HepG2 (cell line): Measurements from ENCODE around the gene ADAMTS2. TPM values are rescaled to one million over a fixed set of nuclear protein-coding genes. Genes with fewer than 3 reads are reported as not detected.

ENCODE experiments used
- ATAC-seq: fragments of 200-7000 bp; cut with Tn5 transposase; 3 replicates; pipeline ENCODE4 v1.9.1; 2020; ENCODE audit warnings: mild to moderate bottlenecking, moderate library complexity
- BruUV-seq: library from RNA; stranded (reverse); fragments of 400-500 nt; replicated peaks from 2 replicates; lab custom pipeline; 2021; lab: Mats Ljungman, UMichigan
- CTCF ChIA-PET: fragments of 300-600 bp; formaldehyde crosslinking; extraction: SDS; loops from one replicate; lab custom pipeline; 2021; ENCODE audit warnings: low total read pairs, inconsistent platforms, low intra/inter-chr PET ratio; lab: Yijun Ruan, JAX
- POLR2A ChIA-PET: fragments of 350-600 bp; sonication (Branson Sonifier 250); formaldehyde crosslinking; loops from one replicate; lab custom pipeline; 2020; ENCODE audit warnings: antibody characterized with exemption, inconsistent platforms; lab: Yijun Ruan, JAX
- DNase-seq: peaks from one replicate; pipeline ENCODE4 v3.0.0-alpha.2; 2015; ENCODE audit warnings: low spot score
- FAIRE-seq: peaks from 3 replicates; lab custom pipeline; 2011; peaks lifted over from hg19 to GRCh38; lab: Jason Lieb, UNC
- H2AFZ ChIP-seq: one replicate; pipeline ENCODE4 v1.6.1; 2011; ENCODE audit warnings: low read length, inconsistent platforms
- H3K27ac ChIP-seq: fragments of 300-600 bp; 3 replicates; pipeline ENCODE4 v1.8.0; 2011; ENCODE audit warnings: mixed run types, mild to moderate bottlenecking, mixed read lengths, low read length, inconsistent platforms; ENCODE audit not compliant: insufficient read depth; ENCODE audit errors: extremely low read length
- H3K27me3 ChIP-seq, 2 experiments: fragments of 200-600 bp in 1 of 2; 2 replicates in 1 of 2; 3 replicates in 1 of 2; pipeline versions ENCODE4 v1.6.0 to v1.8.0; 2011; ENCODE audit warnings: low read length in 2 of 2, mild to moderate bottlenecking in 2 of 2, moderate library complexity in 2 of 2, inconsistent platforms in 1 of 2; ENCODE audit not compliant: insufficient read depth in 2 of 2, control insufficient read depth in 1 of 2
- H3K36me3 ChIP-seq, 2 experiments: fragments of 200-600 bp in 1 of 2; replicated peaks in 1 of 2; 2 replicates in 1 of 2; 3 replicates in 1 of 2; pipeline versions ENCODE4 v1.5.1 to v1.8.0; 2011; ENCODE audit warnings: low read length in 2 of 2, inconsistent platforms in 1 of 2; ENCODE audit not compliant: insufficient read depth in 2 of 2, control insufficient read depth in 1 of 2
- H3K4me1 ChIP-seq: 2 replicates; pipeline ENCODE4 v1.5.1; 2012; ENCODE audit warnings: low read length, inconsistent platforms; ENCODE audit not compliant: insufficient read depth
- H3K4me2 ChIP-seq: 2 replicates; pipeline ENCODE4 v1.6.0; 2011; ENCODE audit warnings: low read depth, low read length, inconsistent platforms
- H3K4me3 ChIP-seq, 3 experiments: fragments of 200-600 bp in 1 of 3; sonication (generic), shearing (Covaris generic) in 1 of 3; replicated peaks in 1 of 3; 2 replicates each; pipeline ENCODE4 v1.5.1; 2011 to 2016; ENCODE audit warnings: low read length in 3 of 3, inconsistent platforms in 2 of 3, low read depth in 2 of 3, mild to moderate bottlenecking in 2 of 3, control low read depth in 1 of 3, mixed read lengths in 1 of 3; ENCODE audit not compliant: insufficient read depth in 1 of 3
- H3K79me2 ChIP-seq: one replicate; pipeline ENCODE4 v1.6.1; 2011; ENCODE audit warnings: low read length, inconsistent platforms; ENCODE audit not compliant: insufficient read depth
- H3K9ac ChIP-seq: 2 replicates; pipeline ENCODE4 v1.6.0; 2011; ENCODE audit warnings: mild to moderate bottlenecking, low read depth, low read length, inconsistent platforms; ENCODE audit not compliant: insufficient read depth
- H3K9me3 ChIP-seq: 2 replicates; pipeline ENCODE4 v1.5.1; 2012; ENCODE audit warnings: mild to moderate bottlenecking, low read length
- H4K20me1 ChIP-seq: 2 replicates; pipeline ENCODE4 v1.6.0; 2011; ENCODE audit warnings: inconsistent platforms, mild to moderate bottlenecking, low read length, moderate library complexity; ENCODE audit not compliant: insufficient read depth
- ATAD3A ChIP-seq: sonication (generic); formaldehyde crosslinking; IDR thresholded peaks from 2 replicates; pipeline ENCODE4 v1.4.0; 2020; ENCODE audit warnings: missing genetic modification reagents
- MAFF ChIP-seq: IDR thresholded peaks from 2 replicates; pipeline ENCODE4 v1.6.1; 2011; ENCODE audit warnings: low read depth, low read length, improper control_type of control experiment
- MAFK ChIP-seq, 2 experiments: IDR thresholded peaks in 1 of 2; conservative IDR thresholded peaks in 1 of 2; 2 replicates each; pipeline ENCODE4 v1.6.1; 2011; ENCODE audit warnings: improper control_type of control experiment in 2 of 2, low read length in 2 of 2
- MIER2 ChIP-seq: IDR thresholded peaks from 2 replicates; pipeline ENCODE4 v1.6.1; 2016; ENCODE audit warnings: missing biosample characterization, missing genetic modification reagents
- NFKBIZ ChIP-seq: IDR thresholded peaks from 2 replicates; pipeline ENCODE4 v1.6.1; 2018; ENCODE audit warnings: missing genetic modification reagents, missing compliant biosample characterization
- RNF2 ChIP-seq: fragments of 450-650 bp; conservative IDR thresholded peaks from 2 replicates; pipeline ENCODE4 v1.6.1; 2016; ENCODE audit warnings: low read depth
- SAP130 ChIP-seq: IDR thresholded peaks from 2 replicates; pipeline ENCODE4 v1.6.1; 2016; ENCODE audit warnings: low read depth
- SRSF4 ChIP-seq: fragments of 200-400 bp; formaldehyde crosslinking; IDR thresholded peaks from one replicate; pipeline ENCODE4 v1.6.1; 2018; ENCODE audit warnings: mild to moderate bottlenecking, low read depth, low read length, moderate library complexity; ENCODE audit not compliant: poor library complexity, severe bottlenecking
- ZBTB7B ChIP-seq: sonication (generic); formaldehyde crosslinking; IDR thresholded peaks from 2 replicates; pipeline ENCODE4 v1.4.0; 2020; ENCODE audit warnings: missing genetic modification reagents
- ZNF383 ChIP-seq: sonication (generic); formaldehyde crosslinking; IDR thresholded peaks from 2 replicates; pipeline ENCODE4 v1.4.0; 2020; ENCODE audit warnings: missing genetic modification reagents, mild to moderate bottlenecking, borderline replicate concordance
- ZNF614 ChIP-seq: IDR thresholded peaks from 2 replicates; pipeline ENCODE4 v1.6.1; 2018; ENCODE audit warnings: missing biosample characterization, missing genetic modification reagents, inconsistent platforms, borderline replicate concordance
- WGBS: methylation state at CpG from one replicate; pipeline ENCODE4 v1.1.6; 2017; ENCODE audit warnings: low lambda C conversion rate; 5-methylcytosine and 5-hydroxymethylcytosine counted together
- in situ Hi-C: cut with HindIII; loops from 2 replicates; pipeline ENCODE4 v1.10.0; 2017; ENCODE audit warnings: low pct_unique_long_range_greater_than_20kb; ENCODE audit not compliant: extremely low pct_ligation_motif_present
- intact Hi-C: fragments of 100-400 bp; cut with micrococcal nuclease; formaldehyde crosslinking; loops from one replicate; pipeline ENCODE4 v1.10.0; 2022; ENCODE audit not compliant: unreplicated experiment
- polyA plus RNA-seq, 8 experiments: library from polyadenylated mRNA; depleted of rRNA in 3 of 8; stranded (reverse) in 7 of 8; unstranded in 1 of 8; fragments of >200 nt; fragmentation: Illumina TruSeq in 4 of 8; extraction: Trizol in 4 of 8; gene quantifications; 2 replicates each; pipeline versions ENCODE4 v1.2.1 to v1.2.3, GENCODE V29; 2011 to 2016; ENCODE audit warnings: low read depth in 4 of 8, missing spikeins in 1 of 8, mixed read lengths in 1 of 8; ENCODE audit not compliant: insufficient read depth in 1 of 8
- total RNA-seq, 5 experiments: library from RNA; depleted of rRNA; stranded (reverse); fragments of >200 nt; fragmentation: Illumina TruSeq; extraction: Trizol; gene quantifications; 2 replicates each; pipeline ENCODE4 v1.2.3, GENCODE V29; 2016; ENCODE audit warnings: low read depth in 1 of 5
- TF ChIP-seq, protein P1 (sequence below): sonication (generic); formaldehyde crosslinking; IDR thresholded peaks from 2 replicates; pipeline ENCODE4 v1.4.0; 2020; ENCODE audit warnings: missing genetic modification reagents, borderline replicate concordance
- TF ChIP-seq, protein P2 (sequence below): sonication (generic); formaldehyde crosslinking; IDR thresholded peaks from 2 replicates; pipeline ENCODE4 v1.4.0; 2020; ENCODE audit warnings: missing genetic modification reagents, mild to moderate bottlenecking, borderline replicate concordance

ADAMTS2 gene
- total and polyA plus RNA-seq, 2 of the 13 experiments (the other 11 are each of a cell fraction or from before 2014, with no cell fraction given): 0.24 to 3.5 TPM

DNA sequence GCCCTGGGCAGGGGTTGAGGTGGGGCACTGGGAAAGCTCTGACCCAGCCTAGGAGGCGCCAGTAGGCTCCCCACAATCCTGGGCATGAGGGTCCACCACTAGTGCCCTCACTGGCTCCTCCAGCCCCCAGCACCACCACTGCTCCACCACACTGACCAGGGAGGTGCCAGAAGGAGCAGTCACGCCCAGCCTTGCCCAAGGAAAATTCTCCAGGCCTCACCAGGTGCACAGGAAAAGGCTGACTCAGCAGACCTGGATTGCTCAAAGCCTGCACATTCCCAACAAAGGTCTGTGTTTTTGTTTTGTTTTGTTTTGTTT, 222.2 kb downstream of the ADAMTS2 start:
- no peak for FAIRE-seq
- no peaks in the 10 kb centered on the region for H3K27me3 ChIP-seq
- 22% methylated on average over 1 of the region's 2 CpGs for whole genome bisulfite sequencing
- no TSS peak for BruUV-seq
- H3K27ac ChIP-seq: no peak overlapping the region
- H3K4me3 ChIP-seq: no peak overlapping the region
- H2AFZ ChIP-seq: no peak overlapping the region
- no peak overlapping the region for H3K9ac ChIP-seq
- TF ChIP-seq MAFF (peak; percentile 97), ZNF383 (no peak), MAFK (conservative IDR thresholded peaks at IDR 0.05 in 1 of 2, IDR thresholded peaks at IDR 0.05 in 1 of 2; ENCODE audit: low read length in 2 of 2) (peak; percentile 95 to 98)
- no peak overlapping the region for H3K4me2 ChIP-seq
- in situ Hi-C loops: no loop called here
- POLR2A ChIA-PET: no interaction called here
- no peaks in the 10 kb centered on the region for H4K20me1 ChIP-seq
- intact Hi-C loops: no loop called here
- H3K36me3 ChIP-seq: no peaks in the 10 kb centered on the region
- no peaks in the 10 kb centered on the region for H3K79me2 ChIP-seq
- H3K4me1 ChIP-seq: no peaks in the 10 kb centered on the region
- H3K9me3 ChIP-seq: no peaks in the 10 kb centered on the region; the same call in 1 of the 2 replicates
- ATAC-seq: no peak
- CTCF ChIA-PET: no interaction called here
- no peak for DNase-seq

DNA sequence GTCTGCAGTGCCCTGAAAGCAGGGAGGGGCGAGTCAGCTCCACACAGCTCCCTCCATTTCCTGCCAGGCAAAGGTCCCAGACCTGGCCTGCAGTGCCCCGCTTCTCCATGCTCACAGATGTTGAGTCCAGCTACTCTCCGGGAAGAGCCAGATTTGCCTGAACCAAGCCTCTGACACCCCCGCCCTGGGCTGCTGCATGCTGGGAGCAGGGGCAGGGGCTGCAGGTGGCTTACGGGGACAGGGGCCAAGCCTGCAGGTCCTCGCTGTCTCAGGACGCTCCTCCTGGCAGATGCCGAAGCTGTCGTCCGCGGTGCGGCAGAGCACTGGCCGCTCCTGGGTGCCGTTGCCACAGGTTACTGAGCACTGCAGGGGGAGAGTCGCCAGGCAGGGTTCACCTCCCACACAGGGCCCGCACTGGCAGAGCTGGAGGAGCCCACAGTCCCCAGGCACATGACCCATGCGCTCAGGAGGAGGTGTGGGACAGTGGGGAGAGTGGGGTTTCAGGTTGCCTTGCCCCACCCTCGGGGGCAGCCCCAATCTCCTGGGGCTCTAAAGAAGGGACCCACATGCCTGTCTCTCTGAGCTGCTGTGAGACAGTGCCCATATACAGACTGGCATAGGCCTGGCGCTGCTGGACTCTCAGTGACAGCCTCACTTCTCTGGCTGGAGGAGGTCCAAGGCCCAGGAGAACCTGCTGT, 222.7 kb downstream of the ADAMTS2 start:
- no peaks in the 10 kb centered on the region for H3K27me3 ChIP-seq
- no peaks in the 10 kb centered on the region for H3K79me2 ChIP-seq
- H2AFZ ChIP-seq: no peak overlapping the region
- ATAC-seq: no peak
- no peaks in the 10 kb centered on the region for H3K4me1 ChIP-seq
- no peaks in the 10 kb centered on the region for H3K36me3 ChIP-seq
- no TSS peak for BruUV-seq
- no peak overlapping the region for H3K27ac ChIP-seq
- no peaks in the 10 kb centered on the region for H4K20me1 ChIP-seq
- 63% methylated on average over 11 of the region's 19 CpGs for WGBS
- intact Hi-C loops: no loop called here
- FAIRE-seq: no peak
- DNase-seq: no peak
- H3K9ac ChIP-seq: no peak overlapping the region
- no peak for TF ChIP-seq MIER2 (CRISPR knock-in tag)
- no peak for TF ChIP-seq SAP130
- TF ChIP-seq SRSF4: no peak
- no peak for TF ChIP-seq RNF2
- TF ChIP-seq, protein P1, sequence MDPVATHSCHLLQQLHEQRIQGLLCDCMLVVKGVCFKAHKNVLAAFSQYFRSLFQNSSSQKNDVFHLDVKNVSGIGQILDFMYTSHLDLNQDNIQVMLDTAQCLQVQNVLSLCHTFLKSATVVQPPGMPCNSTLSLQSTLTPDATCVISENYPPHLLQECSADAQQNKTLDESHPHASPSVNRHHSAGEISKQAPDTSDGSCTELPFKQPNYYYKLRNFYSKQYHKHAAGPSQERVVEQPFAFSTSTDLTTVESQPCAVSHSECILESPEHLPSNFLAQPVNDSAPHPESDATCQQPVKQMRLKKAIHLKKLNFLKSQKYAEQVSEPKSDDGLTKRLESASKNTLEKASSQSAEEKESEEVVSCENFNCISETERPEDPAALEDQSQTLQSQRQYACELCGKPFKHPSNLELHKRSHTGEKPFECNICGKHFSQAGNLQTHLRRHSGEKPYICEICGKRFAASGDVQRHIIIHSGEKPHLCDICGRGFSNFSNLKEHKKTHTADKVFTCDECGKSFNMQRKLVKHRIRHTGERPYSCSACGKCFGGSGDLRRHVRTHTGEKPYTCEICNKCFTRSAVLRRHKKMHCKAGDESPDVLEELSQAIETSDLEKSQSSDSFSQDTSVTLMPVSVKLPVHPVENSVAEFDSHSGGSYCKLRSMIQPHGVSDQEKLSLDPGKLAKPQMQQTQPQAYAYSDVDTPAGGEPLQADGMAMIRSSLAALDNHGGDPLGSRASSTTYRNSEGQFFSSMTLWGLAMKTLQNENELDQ (CRISPR knock-in tag): no peak
- TF ChIP-seq, protein P2, sequence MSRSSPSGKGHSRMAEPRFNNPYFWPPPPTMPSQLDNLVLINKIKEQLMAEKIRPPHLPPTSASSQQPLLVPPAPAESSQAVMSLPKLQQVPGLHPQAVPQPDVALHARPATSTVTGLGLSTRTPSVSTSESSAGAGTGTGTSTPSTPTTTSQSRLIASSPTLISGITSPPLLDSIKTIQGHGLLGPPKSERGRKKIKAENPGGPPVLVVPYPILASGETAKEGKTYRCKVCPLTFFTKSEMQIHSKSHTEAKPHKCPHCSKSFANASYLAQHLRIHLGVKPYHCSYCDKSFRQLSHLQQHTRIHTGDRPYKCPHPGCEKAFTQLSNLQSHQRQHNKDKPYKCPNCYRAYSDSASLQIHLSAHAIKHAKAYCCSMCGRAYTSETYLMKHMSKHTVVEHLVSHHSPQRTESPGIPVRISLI: no peak
- no peak for TF ChIP-seq NFKBIZ (CRISPR knock-in tag)
- TF ChIP-seq ZBTB7B: no peak
- no peak for TF ChIP-seq ATAD3A (CRISPR knock-in tag)
- TF ChIP-seq ZNF614 (CRISPR knock-in tag): no peak
- no peak overlapping the region for H3K4me3 ChIP-seq
- no peak overlapping the region for H3K4me2 ChIP-seq
- H3K9me3 ChIP-seq: no peaks in the 10 kb centered on the region; the same call in 1 of the 2 replicates
- in situ Hi-C loops: no loop called here
- CTCF ChIA-PET: no interaction called here
- POLR2A ChIA-PET: no interaction called here
